ENCODE data around the gene CHRNA1. TPM values are rescaled to one million over a fixed set of nuclear protein-coding genes. Genes with fewer than 3 reads are reported as not detected.

CHRNA1 gene
- total and polyA plus RNA-seq, 4 donors = not detected

DNA sequence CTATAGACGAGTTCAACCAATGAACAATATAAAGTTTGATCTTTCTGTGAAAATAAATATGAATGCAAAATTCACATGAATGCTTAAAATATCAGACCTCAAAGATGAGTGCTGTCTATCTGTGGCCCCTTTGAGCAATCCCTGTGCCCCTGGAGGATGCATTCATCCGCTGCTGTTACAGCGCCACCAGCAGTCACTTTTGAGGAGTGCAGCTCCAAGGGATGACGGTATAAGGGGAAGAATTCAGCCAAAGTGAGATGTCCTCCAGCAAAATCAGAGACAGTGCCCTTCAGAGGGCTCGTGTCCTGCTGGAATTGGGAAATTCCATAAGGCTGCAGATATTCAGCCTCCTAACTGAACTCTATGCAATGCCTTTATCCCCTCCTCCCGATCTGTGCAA, 12.0 kb upstream of the CHRNA1 start:
- no peak overlapping the region for H3K27ac ChIP-seq (ENCODE audit: low read depth in 1 of 2, low read length in 2 of 2)
- H3K4me1 ChIP-seq (ENCODE audit: control insufficient read depth in 4 of 4, insufficient read depth in 4 of 4, low read length in 3 of 4) = no peaks in the 10 kb centered on the region
- H3K4me3 ChIP-seq (ENCODE audit: low read depth in 1 of 3, low read length in 3 of 3) = no peak overlapping the region
- no peaks in the 10 kb centered on the region for H3K9me3 ChIP-seq (ENCODE audit: control insufficient read depth in 4 of 4, low read length in 3 of 4)
- TF ChIP-seq, protein P1, sequence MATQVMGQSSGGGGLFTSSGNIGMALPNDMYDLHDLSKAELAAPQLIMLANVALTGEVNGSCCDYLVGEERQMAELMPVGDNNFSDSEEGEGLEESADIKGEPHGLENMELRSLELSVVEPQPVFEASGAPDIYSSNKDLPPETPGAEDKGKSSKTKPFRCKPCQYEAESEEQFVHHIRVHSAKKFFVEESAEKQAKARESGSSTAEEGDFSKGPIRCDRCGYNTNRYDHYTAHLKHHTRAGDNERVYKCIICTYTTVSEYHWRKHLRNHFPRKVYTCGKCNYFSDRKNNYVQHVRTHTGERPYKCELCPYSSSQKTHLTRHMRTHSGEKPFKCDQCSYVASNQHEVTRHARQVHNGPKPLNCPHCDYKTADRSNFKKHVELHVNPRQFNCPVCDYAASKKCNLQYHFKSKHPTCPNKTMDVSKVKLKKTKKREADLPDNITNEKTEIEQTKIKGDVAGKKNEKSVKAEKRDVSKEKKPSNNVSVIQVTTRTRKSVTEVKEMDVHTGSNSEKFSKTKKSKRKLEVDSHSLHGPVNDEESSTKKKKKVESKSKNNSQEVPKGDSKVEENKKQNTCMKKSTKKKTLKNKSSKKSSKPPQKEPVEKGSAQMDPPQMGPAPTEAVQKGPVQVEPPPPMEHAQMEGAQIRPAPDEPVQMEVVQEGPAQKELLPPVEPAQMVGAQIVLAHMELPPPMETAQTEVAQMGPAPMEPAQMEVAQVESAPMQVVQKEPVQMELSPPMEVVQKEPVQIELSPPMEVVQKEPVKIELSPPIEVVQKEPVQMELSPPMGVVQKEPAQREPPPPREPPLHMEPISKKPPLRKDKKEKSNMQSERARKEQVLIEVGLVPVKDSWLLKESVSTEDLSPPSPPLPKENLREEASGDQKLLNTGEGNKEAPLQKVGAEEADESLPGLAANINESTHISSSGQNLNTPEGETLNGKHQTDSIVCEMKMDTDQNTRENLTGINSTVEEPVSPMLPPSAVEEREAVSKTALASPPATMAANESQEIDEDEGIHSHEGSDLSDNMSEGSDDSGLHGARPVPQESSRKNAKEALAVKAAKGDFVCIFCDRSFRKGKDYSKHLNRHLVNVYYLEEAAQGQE (IDR thresholded peaks at IDR 0.05) = no peak
- TF ChIP-seq EGR1 (IDR thresholded peaks at IDR 0.05; ENCODE audit: low read depth in 2 of 2) = no peak
- TF ChIP-seq RAD21 (IDR thresholded peaks at IDR 0.05) = no peak
- no peak for TF ChIP-seq CTCF (IDR thresholded peaks at IDR 0.05; ENCODE audit: low read depth, low read length, missing input control)
- TF ChIP-seq ZBTB33 (IDR thresholded peaks at IDR 0.05) = no peak
- no peak for TF ChIP-seq TAF1 (conservative IDR thresholded peaks at IDR 0.05)
- TF ChIP-seq GABPA (IDR thresholded peaks at IDR 0.05 in 1 of 2, conservative IDR thresholded peaks at IDR 0.05 in 1 of 2) = no peak
- TF ChIP-seq RXRA (IDR thresholded peaks at IDR 0.05) = no peak
- TF ChIP-seq, protein P2, sequence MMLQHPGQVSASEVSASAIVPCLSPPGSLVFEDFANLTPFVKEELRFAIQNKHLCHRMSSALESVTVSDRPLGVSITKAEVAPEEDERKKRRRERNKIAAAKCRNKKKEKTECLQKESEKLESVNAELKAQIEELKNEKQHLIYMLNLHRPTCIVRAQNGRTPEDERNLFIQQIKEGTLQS (IDR thresholded peaks at IDR 0.05) = no peak
- TF ChIP-seq JUND (IDR thresholded peaks at IDR 0.05) = no peak
- TF ChIP-seq FOXA1 (IDR thresholded peaks at IDR 0.05) = no peak
- no peak for TF ChIP-seq NR2F2 (IDR thresholded peaks at IDR 0.05)
- TF ChIP-seq, protein P3, sequence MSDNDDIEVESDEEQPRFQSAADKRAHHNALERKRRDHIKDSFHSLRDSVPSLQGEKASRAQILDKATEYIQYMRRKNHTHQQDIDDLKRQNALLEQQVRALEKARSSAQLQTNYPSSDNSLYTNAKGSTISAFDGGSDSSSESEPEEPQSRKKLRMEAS (IDR thresholded peaks at IDR 0.05) = no peak
- no peak for TF ChIP-seq YY1 (IDR thresholded peaks at IDR 0.05)
- no peak for TF ChIP-seq FOXA2 (IDR thresholded peaks at IDR 0.05)
- TF ChIP-seq SP1 (IDR thresholded peaks at IDR 0.05) = no peak
- no peak for TF ChIP-seq HNF4A (conservative IDR thresholded peaks at IDR 0.05)
- TF ChIP-seq HNF4G (IDR thresholded peaks at IDR 0.05) = no peak
- no peak for DNase-seq (ENCODE audit: low spot score)
- H3K9ac ChIP-seq (ENCODE audit: low read depth in 1 of 2, low read length in 2 of 2) = no peak overlapping the region
- no peaks in the 10 kb centered on the region for H3K36me3 ChIP-seq (ENCODE audit: control insufficient read depth in 4 of 4, insufficient read depth in 3 of 4, low read depth in 1 of 4, low read length in 3 of 4)
- H3K27me3 ChIP-seq (ENCODE audit: control insufficient read depth in 4 of 4, insufficient read depth in 4 of 4, low read length in 3 of 4) = no peaks in the 10 kb centered on the region
- 75% methylated on average over 6 of the region's 6 CpGs for WGBS
